Nephron progenitor cell (in vitro differentiated cells): ENCODE results near the gene SLC25A3.
"Not testable (repeated sequence)": the region's sequence is repeated elsewhere in the genome, so short reads cannot be mapped to it uniquely, and the experiment has no call there.

Experiments used
- DNase-seq: peaks from one replicate; pipeline ENCODE4 v3.0.0; 2021
- H3K27ac Mint-ChIP-seq: 2 replicates; pipeline ENCODE4 v1.8.0; 2021; ENCODE audit warnings: mild to moderate bottlenecking, moderate library complexity, mixed read lengths
- H3K27me3 Mint-ChIP-seq: 2 replicates; pipeline ENCODE4 v1.8.0; 2021; ENCODE audit warnings: mild to moderate bottlenecking, low read depth, mixed read lengths; ENCODE audit not compliant: poor library complexity
- H3K36me3 Mint-ChIP-seq: 2 replicates; pipeline ENCODE4 v1.8.0; 2021; ENCODE audit warnings: low read depth, mixed read lengths
- H3K4me1 Mint-ChIP-seq: 2 replicates; pipeline ENCODE4 v1.8.0; 2021; ENCODE audit warnings: mixed read lengths
- H3K4me3 Mint-ChIP-seq: 2 replicates; pipeline ENCODE4 v1.8.0; 2021; ENCODE audit warnings: mild to moderate bottlenecking, moderate library complexity, mixed read lengths
- H3K9me3 Mint-ChIP-seq: 2 replicates; pipeline ENCODE4 v1.8.0; 2021; ENCODE audit warnings: mild to moderate bottlenecking, moderate library complexity, mixed read lengths
- TF ChIP-seq, protein P1 (sequence below): fragments of 200-600 bp; sonication (generic); IDR thresholded peaks from 2 replicates; pipeline ENCODE4 v1.5.0; 2021; ENCODE audit warnings: antibody characterized with exemption

The SLC25A3 gene

DNA sequence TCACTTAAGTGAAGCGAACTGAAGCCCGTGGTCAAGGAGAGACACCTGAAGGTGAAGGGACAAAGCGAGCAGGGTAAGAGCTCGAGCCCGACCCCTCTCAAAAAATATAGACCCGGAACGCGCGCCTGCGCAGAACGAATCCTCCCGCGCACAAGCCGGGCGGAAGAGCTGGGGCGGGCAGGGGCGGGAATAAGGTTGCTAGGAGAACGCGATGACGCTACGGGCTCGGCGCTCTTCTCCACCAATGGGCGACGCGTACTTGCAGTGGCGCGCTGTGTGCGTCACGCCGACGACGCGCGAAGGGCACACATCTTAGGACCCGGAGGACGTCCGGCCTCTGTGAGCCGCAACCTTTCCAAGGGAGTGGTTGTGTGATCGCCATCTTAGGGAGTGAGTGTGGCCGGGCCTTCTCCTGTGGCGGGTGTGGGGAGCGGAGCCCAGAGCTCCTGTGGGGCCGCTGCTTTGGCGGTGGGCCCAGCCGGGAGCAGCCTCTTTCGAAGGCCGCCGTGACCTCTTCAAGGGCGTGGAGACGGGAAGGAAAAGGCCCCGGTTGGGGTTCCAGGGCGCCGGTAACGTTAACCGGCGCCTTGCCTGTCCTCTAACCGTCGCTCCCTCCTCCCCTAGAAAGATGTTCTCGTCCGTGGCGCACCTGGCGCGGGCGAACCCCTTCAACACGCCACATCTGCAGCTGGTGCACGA is at the start of gene SLC25A3:
Gene SLC25A3, plus strand, starts transcription at position 336 of the 699 bp plus-strand sequence. Its CDS starts 293 bp downstream, at position 629.
- H3K36me3 Mint-ChIP-seq = peaks cover 30% of the 10 kb centered on the region
- DNase-seq = peak; percentile 94
- no peaks in the 10 kb centered on the region for H3K9me3 Mint-ChIP-seq
- H3K27me3 Mint-ChIP-seq = peaks cover 7% of the 10 kb centered on the region
- TF ChIP-seq, protein P1, sequence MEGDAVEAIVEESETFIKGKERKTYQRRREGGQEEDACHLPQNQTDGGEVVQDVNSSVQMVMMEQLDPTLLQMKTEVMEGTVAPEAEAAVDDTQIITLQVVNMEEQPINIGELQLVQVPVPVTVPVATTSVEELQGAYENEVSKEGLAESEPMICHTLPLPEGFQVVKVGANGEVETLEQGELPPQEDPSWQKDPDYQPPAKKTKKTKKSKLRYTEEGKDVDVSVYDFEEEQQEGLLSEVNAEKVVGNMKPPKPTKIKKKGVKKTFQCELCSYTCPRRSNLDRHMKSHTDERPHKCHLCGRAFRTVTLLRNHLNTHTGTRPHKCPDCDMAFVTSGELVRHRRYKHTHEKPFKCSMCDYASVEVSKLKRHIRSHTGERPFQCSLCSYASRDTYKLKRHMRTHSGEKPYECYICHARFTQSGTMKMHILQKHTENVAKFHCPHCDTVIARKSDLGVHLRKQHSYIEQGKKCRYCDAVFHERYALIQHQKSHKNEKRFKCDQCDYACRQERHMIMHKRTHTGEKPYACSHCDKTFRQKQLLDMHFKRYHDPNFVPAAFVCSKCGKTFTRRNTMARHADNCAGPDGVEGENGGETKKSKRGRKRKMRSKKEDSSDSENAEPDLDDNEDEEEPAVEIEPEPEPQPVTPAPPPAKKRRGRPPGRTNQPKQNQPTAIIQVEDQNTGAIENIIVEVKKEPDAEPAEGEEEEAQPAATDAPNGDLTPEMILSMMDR = no peak
- H3K4me3 Mint-ChIP-seq = peak within 1 kb of the TSS; percentile 96
- peaks cover 26% of the 10 kb centered on the region for H3K4me1 Mint-ChIP-seq
- peak within 1 kb of the TSS; percentile 99 for H3K27ac Mint-ChIP-seq

DNA sequence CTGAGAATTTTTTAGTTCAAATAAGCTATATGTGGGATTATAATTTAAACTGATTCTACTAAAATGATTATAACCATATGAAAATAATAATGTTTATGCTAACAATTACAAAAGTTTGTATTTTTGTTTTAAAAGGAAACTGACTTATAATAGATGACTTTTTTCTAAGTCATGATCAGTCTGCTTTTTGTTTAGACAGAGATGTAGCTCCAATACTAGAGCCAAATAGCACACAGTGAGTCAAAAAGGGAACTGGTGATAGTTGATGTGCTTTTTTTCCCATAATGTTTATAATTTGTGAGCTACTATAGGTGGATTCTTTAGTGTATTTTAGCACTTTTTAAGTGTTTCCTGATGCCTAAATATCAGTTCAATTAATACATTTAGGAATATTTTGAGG is 49.8 kb upstream of the SLC25A3 start:
- no peaks in the 10 kb centered on the region for H3K9me3 Mint-ChIP-seq
- TF ChIP-seq, protein P1 = no peak
- no peak for DNase-seq
- H3K27me3 Mint-ChIP-seq = no peaks in the 10 kb centered on the region
- H3K4me1 Mint-ChIP-seq = no peaks in the 10 kb centered on the region
- no peak overlapping the region for H3K4me3 Mint-ChIP-seq
- H3K27ac Mint-ChIP-seq = no peak overlapping the region
- H3K36me3 Mint-ChIP-seq = peaks cover 68% of the 10 kb centered on the region

DNA sequence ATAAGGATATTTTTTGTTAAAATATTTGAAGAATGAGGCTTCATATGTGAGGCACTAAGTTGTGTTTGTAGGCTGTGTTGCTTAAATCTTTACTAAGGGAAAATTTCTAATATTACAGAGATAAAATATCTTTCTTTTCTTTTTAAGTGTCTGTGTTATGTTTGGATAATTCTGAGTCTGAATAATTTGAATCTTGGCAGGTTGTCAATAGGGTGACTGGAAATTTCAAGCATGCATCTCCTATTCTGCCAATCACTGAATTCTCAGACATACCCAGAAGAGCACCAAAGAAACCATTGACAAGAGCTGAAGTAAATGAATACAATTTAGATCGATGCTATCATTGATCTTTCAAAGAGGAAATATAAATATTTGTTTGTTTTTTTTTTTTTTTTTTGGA is 48.7 kb upstream of the SLC25A3 start:
- H3K27ac Mint-ChIP-seq = no peak overlapping the region
- no peak for DNase-seq
- TF ChIP-seq, protein P1 = no peak
- H3K4me1 Mint-ChIP-seq = no peaks in the 10 kb centered on the region
- H3K36me3 Mint-ChIP-seq = peaks cover 71% of the 10 kb centered on the region
- no peak overlapping the region for H3K4me3 Mint-ChIP-seq
- H3K27me3 Mint-ChIP-seq = no peaks in the 10 kb centered on the region
- no peaks in the 10 kb centered on the region for H3K9me3 Mint-ChIP-seq

DNA sequence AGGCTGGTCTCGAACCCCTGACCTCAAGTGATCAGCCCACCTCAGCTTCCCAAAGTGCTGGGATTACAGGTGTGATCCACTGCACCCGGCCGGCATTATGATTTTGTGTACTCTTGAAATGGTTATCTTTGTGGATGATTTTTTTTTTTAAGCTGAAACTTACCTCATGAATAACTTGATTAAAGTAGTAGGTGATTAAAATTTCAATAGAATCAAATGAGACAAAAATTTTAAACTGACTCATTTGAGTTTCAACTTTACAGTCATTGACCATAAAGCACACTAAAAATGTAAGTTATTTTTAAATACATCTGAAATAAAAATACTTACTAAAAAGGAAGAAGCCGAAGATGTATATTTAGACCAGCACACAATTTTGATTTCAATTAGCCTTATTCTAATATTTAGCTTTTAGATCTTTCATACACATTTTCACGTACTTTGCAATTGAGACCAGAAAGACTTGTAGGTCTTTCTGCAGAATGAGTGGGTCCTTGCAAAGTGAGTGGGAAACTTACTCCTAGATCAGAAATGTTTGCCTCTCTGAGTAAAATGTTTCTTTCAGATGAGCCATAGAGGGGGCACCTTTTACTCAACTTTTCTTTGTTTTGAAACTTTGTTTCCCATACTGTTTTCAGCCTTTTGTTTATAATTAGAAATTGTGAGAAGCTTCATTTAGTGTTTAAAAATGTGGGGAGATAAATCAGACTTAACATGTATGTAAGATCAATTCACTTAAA is 43.9 kb upstream of the SLC25A3 start:
- no peak overlapping the region for H3K4me3 Mint-ChIP-seq
- no peak overlapping the region for H3K27ac Mint-ChIP-seq
- peaks cover 4% of the 10 kb centered on the region for H3K4me1 Mint-ChIP-seq
- TF ChIP-seq, protein P1 = no peak
- H3K36me3 Mint-ChIP-seq = peaks cover 66% of the 10 kb centered on the region
- peaks cover 2% of the 10 kb centered on the region for H3K27me3 Mint-ChIP-seq
- DNase-seq = no peak
- no peaks in the 10 kb centered on the region for H3K9me3 Mint-ChIP-seq

DNA sequence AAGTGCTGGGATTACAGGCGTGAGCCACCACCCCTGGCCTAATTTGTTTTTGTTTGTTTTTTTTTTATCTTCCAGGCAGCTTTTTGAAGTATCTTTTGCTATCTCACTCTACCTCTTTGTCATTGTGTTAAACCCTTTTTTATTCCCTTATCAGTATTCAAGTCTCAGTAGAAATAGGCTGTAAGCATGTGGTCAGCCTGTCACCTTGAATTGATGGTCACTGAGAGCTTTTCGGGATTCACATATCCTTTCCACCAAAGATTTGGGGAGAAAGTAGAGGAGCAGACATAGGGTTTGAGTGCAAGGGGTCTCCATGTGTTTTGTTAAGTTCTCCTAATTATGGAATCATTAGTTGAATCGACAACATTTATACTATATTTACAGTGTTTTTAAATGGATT is 41.7 kb upstream of the SLC25A3 start:
- Mint-ChIP-seq H3K4me1 (peaks cover 4% of the 10 kb centered on the region), H3K9me3 (peaks cover 7% of the 10 kb centered on the region), H3K27me3 (peaks cover 5% of the 10 kb centered on the region), H3K4me3 (no peak overlapping the region), H3K36me3 (peaks cover 52% of the 10 kb centered on the region), H3K27ac (peak overlapping the region; percentile 73)
- TF ChIP-seq, protein P1 = no peak
- DNase-seq = no peak

- H3K4me3 Mint-ChIP-seq, H3K9me3 Mint-ChIP-seq, H3K4me1 Mint-ChIP-seq, H3K27me3 Mint-ChIP-seq, H3K36me3 Mint-ChIP-seq, H3K27ac Mint-ChIP-seq, DNase-seq: not testable (repeated sequence)
Measured at GRCh38 chr12:98558097-98558496, 35.4 kb upstream of the SLC25A3 start.
